Smooth muscle cell (in vitro differentiated cells): ENCODE data around the gene CTTN. TPM values are rescaled to one million over a fixed set of nuclear protein-coding genes. Genes with fewer than 3 reads are reported as not detected.

Source experiments
- DNase-seq: peaks from one replicate; lab custom pipeline; 2025; ENCODE audit not compliant: unreplicated experiment; lab: John Stamatoyannopoulos, UW
- H2AFZ ChIP-seq: fragments of 200-600 bp; sonication (generic); 2 replicates; pipeline ENCODE4 v1.6.0; 2016; ENCODE audit warnings: antibody characterized with exemption, low read depth, mild to moderate bottlenecking
- H3F3A ChIP-seq: fragments of 200-600 bp; sonication (generic); 2 replicates; pipeline ENCODE4 v1.6.0; 2017; ENCODE audit warnings: antibody characterized with exemption, low read depth
- H3K27ac ChIP-seq: fragments of 200-600 bp; sonication (generic); 2 replicates; pipeline ENCODE4 v1.5.1; 2016; ENCODE audit warnings: low read depth, mild to moderate bottlenecking
- H3K27me3 ChIP-seq: fragments of 200-600 bp; sonication (generic); 2 replicates; pipeline ENCODE4 v1.6.1; 2016; ENCODE audit warnings: low read depth, mild to moderate bottlenecking
- H3K36me3 ChIP-seq: fragments of 200-600 bp; sonication (generic); 2 replicates; pipeline ENCODE4 v1.5.1; 2016; ENCODE audit warnings: low read depth
- H3K4me1 ChIP-seq: fragments of 200-600 bp; sonication (generic); 2 replicates; pipeline ENCODE4 v1.5.1; 2016; ENCODE audit warnings: low read depth
- H3K4me2 ChIP-seq: fragments of 200-600 bp; sonication (generic); 2 replicates; pipeline ENCODE4 v1.6.0; 2016; ENCODE audit warnings: mild to moderate bottlenecking
- H3K4me3 ChIP-seq: fragments of 200-600 bp; sonication (generic); 2 replicates; pipeline ENCODE4 v1.5.1; 2016; ENCODE audit warnings: mild to moderate bottlenecking
- H3K79me2 ChIP-seq: fragments of 200-600 bp; sonication (generic); 2 replicates; pipeline ENCODE4 v1.6.0; 2016; ENCODE audit warnings: low read depth, mild to moderate bottlenecking
- H3K9ac ChIP-seq: fragments of 200-600 bp; sonication (generic); 2 replicates; pipeline ENCODE4 v1.6.0; 2016; ENCODE audit warnings: low read depth
- H3K9me3 ChIP-seq: fragments of 200-600 bp; sonication (generic); replicated peaks from 2 replicates; pipeline ENCODE4 v1.5.1; 2016; ENCODE audit warnings: low read depth
- H4K20me1 ChIP-seq: fragments of 200-600 bp; sonication (generic); 2 replicates; pipeline ENCODE4 v1.6.0; 2016; ENCODE audit warnings: low read depth
- CTCF ChIP-seq: fragments of 200-600 bp; sonication (generic); IDR thresholded peaks from 2 replicates; pipeline ENCODE4 v1.5.1; 2017; ENCODE audit warnings: borderline replicate concordance, mild to moderate bottlenecking, antibody characterized with exemption; ENCODE audit not compliant: insufficient read depth, poor library complexity, severe bottlenecking
- WGBS: methylation state at CpG from one replicate; pipeline ENCODE4 v1.1.7; 2016; ENCODE audit warnings: low lambda C conversion rate; 5-methylcytosine and 5-hydroxymethylcytosine counted together
- polyA plus RNA-seq: library from polyadenylated mRNA; unstranded; fragments of >200 nt; fragmentation: Nextera tagmentation; extraction: Ambion mirVana; gene quantifications from 2 replicates; pipeline ENCODE4 v1.2.1, GENCODE V29; 2016
- total RNA-seq: library from RNA; depleted of rRNA; stranded (reverse); fragments of >200 nt; gene quantifications from 2 replicates; pipeline ENCODE4 v1.2.3, GENCODE V29; 2014

The CTTN gene
- total and polyA plus RNA-seq, 2 experiments from 2014 or later, result 64.7 to 173 TPM

GRCh38 chr11:70422692-70423522 lies 24.6 kb downstream of the CTTN start:
- Histone ChIP-seq H3K4me2 (no peak overlapping the region), H3F3A (no peaks in the 10 kb centered on the region), H3K9ac (no peak overlapping the region), H3K9me3 (no peaks in the 10 kb centered on the region), H3K4me1 (no peaks in the 10 kb centered on the region), H3K79me2 (peaks cover 4% of the 10 kb centered on the region), H2AFZ (no peak overlapping the region), H3K27ac (no peak overlapping the region), H3K4me3 (no peak overlapping the region), H4K20me1 (peaks cover 93% of the 10 kb centered on the region), H3K27me3 (no peaks in the 10 kb centered on the region), H3K36me3 (no peaks in the 10 kb centered on the region)
- no peak for TF ChIP-seq CTCF
- 96% methylated on average over 35 of the region's 35 CpGs for WGBS
- DNase-seq, result no peak

GRCh38 chr11:70423523-70424505 lies 25.5 kb downstream of the CTTN start:
- 80% methylated on average over 25 of the region's 34 CpGs for WGBS
- Histone ChIP-seq H3K79me2 (peaks cover 4% of the 10 kb centered on the region), H2AFZ (no peak overlapping the region), H4K20me1 (peaks cover 97% of the 10 kb centered on the region), H3K27ac (no peak overlapping the region), H3K27me3 (no peaks in the 10 kb centered on the region), H3K9ac (no peak overlapping the region), H3K4me1 (no peaks in the 10 kb centered on the region), H3K36me3 (no peaks in the 10 kb centered on the region), H3K9me3 (no peaks in the 10 kb centered on the region), H3F3A (no peaks in the 10 kb centered on the region), H3K4me3 (no peak overlapping the region), H3K4me2 (no peak overlapping the region)
- no peak for DNase-seq
- no peak for TF ChIP-seq CTCF

DNA sequence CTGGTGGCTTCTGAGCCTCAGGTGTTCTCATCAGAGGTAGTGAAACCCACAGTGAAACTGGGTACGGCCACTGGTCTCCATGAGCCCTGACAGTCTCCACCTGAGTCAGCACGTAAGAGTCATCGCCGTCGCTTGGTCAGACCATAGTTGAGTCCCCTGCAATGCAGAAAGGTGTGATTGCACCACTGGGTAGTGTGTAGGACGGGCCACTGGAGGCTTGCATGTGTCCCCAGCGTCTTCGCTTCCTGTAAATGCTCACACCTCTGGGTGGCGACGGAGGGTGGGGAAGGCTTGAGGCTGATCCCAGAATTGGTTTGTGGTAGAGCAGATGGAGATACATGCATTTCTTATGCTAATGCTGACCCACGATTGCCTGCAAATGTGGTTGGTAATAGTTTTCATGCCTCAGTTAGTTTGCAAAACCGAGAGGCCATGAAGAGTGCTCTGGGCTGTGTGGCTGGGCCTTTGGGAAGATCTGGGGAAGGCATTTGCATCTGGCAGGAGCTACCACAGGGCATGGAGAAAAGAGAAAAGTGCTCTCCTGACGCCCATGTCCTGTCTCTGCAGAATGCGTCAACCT lies 26.5 kb downstream of the CTTN start:
- H3K36me3 ChIP-seq, result no peaks in the 10 kb centered on the region

More for the DNA sequence above, 26.5 kb downstream of the CTTN start:
- peaks cover 4% of the 10 kb centered on the region for H3K79me2 ChIP-seq
- 92% methylated on average over 14 of the region's 14 CpGs for WGBS
- H3K9me3 ChIP-seq, result no peaks in the 10 kb centered on the region
- no peak overlapping the region for H3K4me2 ChIP-seq
- TF ChIP-seq CTCF, result no peak
- no peak overlapping the region for H3K27ac ChIP-seq
- peaks cover 98% of the 10 kb centered on the region for H4K20me1 ChIP-seq
- H2AFZ ChIP-seq, result no peak overlapping the region
- DNase-seq, result no peak
- H3F3A ChIP-seq, result no peaks in the 10 kb centered on the region
- no peak overlapping the region for H3K9ac ChIP-seq
- no peak overlapping the region for H3K4me3 ChIP-seq
- H3K27me3 ChIP-seq, result no peaks in the 10 kb centered on the region
- H3K4me1 ChIP-seq, result no peaks in the 10 kb centered on the region
